GM20000 (cell line): Measurements from ENCODE around the gene MTREX.

Experiments
- DNase-seq: peaks from one replicate; pipeline ENCODE4 v3.0.0; 2012; ENCODE audit warnings: low spot score
- TF ChIP-seq, protein P1 (sequence below): IDR thresholded peaks from 2 replicates; pipeline ENCODE4 v1.5.1; 2012; ENCODE audit warnings: mild to moderate bottlenecking, control low read depth; ENCODE audit errors: extremely low read depth, missing control alignments

The MTREX gene

DNA sequence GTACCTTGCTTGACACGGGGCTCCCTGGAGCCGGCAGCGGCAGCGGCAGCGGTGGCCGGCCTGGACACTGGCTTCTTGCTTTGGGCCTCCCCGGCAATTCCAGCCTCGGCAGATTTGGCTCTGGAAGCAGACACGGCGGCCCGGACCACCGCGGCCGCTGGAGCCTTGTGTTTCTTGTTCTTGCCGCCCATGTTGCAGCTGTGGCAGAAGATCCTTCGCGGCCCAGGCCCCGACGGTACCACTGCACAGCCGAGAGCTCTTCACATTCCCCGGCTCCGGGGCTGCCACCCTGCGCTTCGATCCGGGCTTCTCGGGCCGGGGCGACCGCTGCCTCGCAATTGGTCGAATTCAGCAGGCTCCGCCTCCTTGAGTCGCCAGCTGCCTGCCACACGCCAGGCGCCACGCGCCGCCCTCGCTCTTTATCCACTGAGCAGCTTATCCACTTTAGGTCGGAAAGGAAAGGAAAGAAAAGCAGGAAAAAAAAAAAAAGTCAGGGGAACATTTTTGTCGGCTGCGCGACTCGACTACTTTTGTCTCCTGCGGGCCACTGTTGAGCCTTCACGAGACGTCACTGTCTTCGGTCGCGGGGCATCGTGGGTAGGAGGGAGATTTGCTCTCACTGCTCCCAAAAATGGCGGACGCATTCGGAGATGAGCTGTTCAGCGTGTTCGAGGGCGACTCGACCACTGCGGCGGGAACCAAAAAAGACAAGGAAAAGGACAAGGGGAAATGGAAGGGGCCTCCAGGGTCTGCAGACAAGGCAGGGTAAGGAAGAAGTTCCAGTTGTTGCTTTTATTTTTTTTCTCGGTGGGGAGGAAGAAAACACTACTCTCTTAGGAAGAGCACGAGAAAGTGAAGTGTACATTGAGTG lies at the start of gene MTREX, which contains the start of gene DHX29:
Gene MTREX, plus strand, starts transcription at position 607 of the 871 bp plus-strand sequence. Its CDS starts 25 bp downstream, at position 632.
Gene DHX29, minus strand, starts transcription at position 312 of the 871 bp plus-strand sequence. Its CDS starts 121 bp downstream, at position 191.
- TF ChIP-seq, protein P1, sequence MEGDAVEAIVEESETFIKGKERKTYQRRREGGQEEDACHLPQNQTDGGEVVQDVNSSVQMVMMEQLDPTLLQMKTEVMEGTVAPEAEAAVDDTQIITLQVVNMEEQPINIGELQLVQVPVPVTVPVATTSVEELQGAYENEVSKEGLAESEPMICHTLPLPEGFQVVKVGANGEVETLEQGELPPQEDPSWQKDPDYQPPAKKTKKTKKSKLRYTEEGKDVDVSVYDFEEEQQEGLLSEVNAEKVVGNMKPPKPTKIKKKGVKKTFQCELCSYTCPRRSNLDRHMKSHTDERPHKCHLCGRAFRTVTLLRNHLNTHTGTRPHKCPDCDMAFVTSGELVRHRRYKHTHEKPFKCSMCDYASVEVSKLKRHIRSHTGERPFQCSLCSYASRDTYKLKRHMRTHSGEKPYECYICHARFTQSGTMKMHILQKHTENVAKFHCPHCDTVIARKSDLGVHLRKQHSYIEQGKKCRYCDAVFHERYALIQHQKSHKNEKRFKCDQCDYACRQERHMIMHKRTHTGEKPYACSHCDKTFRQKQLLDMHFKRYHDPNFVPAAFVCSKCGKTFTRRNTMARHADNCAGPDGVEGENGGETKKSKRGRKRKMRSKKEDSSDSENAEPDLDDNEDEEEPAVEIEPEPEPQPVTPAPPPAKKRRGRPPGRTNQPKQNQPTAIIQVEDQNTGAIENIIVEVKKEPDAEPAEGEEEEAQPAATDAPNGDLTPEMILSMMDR = no peak

GRCh38 chr5:55258339-55258738 lies 49.5 kb upstream of the MTREX start:
- DNase-seq = no peak
- TF ChIP-seq, protein P1 = no peak

More for the DNA sequence above, at the start of gene MTREX, which contains the start of gene DHX29:
- peak; percentile 86 for DNase-seq

- TF ChIP-seq, protein P1 = no peak
- no peak for DNase-seq
These were observed 31.0 kb upstream of the MTREX start for GRCh38 chr5:55276771-55277170.

DNA sequence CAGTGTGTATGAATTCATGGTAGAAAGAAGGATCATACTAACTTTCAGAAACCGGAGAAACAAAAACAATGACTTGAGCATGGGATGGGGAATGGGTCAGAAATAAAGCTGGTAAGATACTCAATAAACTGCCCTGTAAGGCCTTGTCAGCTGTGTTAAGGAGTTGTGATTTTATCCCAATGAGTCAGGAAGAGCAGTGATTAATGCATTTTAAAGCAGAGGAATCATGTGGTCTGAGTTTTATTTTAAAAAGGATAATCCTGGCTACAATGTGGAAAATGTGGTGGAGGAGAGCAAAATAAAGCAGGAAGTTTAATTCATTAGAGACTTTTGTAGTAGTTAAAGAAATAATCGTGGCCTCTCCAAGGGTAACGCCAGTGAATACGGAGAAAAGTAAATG lies 29.0 kb upstream of the MTREX start:
- TF ChIP-seq, protein P1 = no peak
- no peak for DNase-seq

- TF ChIP-seq, protein P1 = no peak
- no peak for DNase-seq
These were observed 21.3 kb upstream of the MTREX start for GRCh38 chr5:55286411-55286933.

DNA sequence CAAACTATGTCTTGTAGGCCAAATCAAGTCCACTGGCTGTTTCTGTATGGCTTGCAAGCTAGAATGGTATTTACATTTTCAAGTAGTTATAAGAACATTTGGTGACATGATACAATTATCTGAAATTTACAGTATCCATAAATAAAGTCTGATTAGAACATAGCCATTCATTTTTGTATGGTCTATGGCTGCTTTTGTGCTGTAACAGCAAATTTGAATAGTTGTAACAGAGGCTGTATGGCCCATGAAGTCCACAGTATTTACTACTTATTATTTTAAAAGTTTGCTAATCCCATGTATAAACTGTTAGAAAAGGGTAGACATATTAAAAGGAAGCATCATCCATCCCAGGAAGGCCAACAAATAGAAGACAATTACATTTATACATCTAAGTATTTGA lies 18.0 kb upstream of the MTREX start:
- no peak for DNase-seq
- TF ChIP-seq, protein P1 = no peak

DNA sequence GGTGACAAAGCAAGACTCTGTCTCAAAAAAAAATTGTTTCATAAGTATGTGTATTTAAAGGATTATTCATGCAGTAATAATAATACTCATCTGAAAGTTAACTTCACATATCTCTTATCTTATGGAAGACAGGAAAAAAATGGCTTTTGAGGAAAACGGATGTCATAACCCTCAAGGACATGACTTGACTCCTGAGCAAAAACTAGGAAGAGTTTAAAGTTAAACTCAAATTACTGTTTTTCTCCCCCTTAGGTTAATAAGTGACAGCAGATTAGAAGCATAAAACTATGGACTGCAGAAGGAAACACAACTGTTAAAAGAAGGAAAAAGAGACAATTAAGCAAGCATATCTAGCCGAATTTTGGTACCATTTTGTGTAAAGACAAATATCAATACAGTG lies 16.8 kb upstream of the MTREX start:
- DNase-seq = no peak
- TF ChIP-seq, protein P1 = no peak
